SK-N-SH (cell line): ENCODE data around the gene MROH2B.

Source experiments
- FOXM1 ChIP-seq: IDR thresholded peaks from 2 replicates; pipeline ENCODE4 v1.4.0; 2012; ENCODE audit warnings: low read depth, mild to moderate bottlenecking
- NRF1 ChIP-seq: IDR thresholded peaks from 2 replicates; pipeline ENCODE4 v1.6.1; 2012; ENCODE audit warnings: low read depth, mild to moderate bottlenecking, low read length
- POLR2AphosphoS5 ChIP-seq: IDR thresholded peaks from 2 replicates; pipeline ENCODE4 v1.6.1; 2012; ENCODE audit warnings: low read depth, low read length
- RAD21 ChIP-seq: IDR thresholded peaks from 2 replicates; pipeline ENCODE4 v1.6.1; 2012; ENCODE audit warnings: mild to moderate bottlenecking, low read length
- TF ChIP-seq, protein P1 (sequence below): fragments of 200-600 bp; sonication (generic); IDR thresholded peaks from 2 replicates; pipeline ENCODE4 v1.6.1; 2017; ENCODE audit warnings: antibody characterized with exemption, mild to moderate bottlenecking, moderate library complexity

- TF ChIP-seq POLR2AphosphoS5 (no peak), NRF1 (no peak), RAD21 (no peak), FOXM1 (no peak)
- TF ChIP-seq, protein P1, sequence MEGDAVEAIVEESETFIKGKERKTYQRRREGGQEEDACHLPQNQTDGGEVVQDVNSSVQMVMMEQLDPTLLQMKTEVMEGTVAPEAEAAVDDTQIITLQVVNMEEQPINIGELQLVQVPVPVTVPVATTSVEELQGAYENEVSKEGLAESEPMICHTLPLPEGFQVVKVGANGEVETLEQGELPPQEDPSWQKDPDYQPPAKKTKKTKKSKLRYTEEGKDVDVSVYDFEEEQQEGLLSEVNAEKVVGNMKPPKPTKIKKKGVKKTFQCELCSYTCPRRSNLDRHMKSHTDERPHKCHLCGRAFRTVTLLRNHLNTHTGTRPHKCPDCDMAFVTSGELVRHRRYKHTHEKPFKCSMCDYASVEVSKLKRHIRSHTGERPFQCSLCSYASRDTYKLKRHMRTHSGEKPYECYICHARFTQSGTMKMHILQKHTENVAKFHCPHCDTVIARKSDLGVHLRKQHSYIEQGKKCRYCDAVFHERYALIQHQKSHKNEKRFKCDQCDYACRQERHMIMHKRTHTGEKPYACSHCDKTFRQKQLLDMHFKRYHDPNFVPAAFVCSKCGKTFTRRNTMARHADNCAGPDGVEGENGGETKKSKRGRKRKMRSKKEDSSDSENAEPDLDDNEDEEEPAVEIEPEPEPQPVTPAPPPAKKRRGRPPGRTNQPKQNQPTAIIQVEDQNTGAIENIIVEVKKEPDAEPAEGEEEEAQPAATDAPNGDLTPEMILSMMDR = no peak
Observed at GRCh38 chr5:40999142-40999541, 72.0 kb downstream of the MROH2B start.
